Activated T-helper 1 cell treated with Interleukin-2 at 50 U/mL for 16 hours (primary cell): Measurements from ENCODE around the gene COL8A2.
A peak's percentile ranks its signal among the peaks of the same experiment; 100 is the strongest.
"Not testable (repeated sequence)": the region's sequence is repeated elsewhere in the genome, so short reads cannot be mapped to it uniquely, and the experiment has no call there.

ENCODE experiments used
- DNase-seq: peaks from one replicate; pipeline ENCODE4 v3.0.0-alpha.2; 2020; ENCODE audit warnings: low read depth

The COL8A2 gene

DNA sequence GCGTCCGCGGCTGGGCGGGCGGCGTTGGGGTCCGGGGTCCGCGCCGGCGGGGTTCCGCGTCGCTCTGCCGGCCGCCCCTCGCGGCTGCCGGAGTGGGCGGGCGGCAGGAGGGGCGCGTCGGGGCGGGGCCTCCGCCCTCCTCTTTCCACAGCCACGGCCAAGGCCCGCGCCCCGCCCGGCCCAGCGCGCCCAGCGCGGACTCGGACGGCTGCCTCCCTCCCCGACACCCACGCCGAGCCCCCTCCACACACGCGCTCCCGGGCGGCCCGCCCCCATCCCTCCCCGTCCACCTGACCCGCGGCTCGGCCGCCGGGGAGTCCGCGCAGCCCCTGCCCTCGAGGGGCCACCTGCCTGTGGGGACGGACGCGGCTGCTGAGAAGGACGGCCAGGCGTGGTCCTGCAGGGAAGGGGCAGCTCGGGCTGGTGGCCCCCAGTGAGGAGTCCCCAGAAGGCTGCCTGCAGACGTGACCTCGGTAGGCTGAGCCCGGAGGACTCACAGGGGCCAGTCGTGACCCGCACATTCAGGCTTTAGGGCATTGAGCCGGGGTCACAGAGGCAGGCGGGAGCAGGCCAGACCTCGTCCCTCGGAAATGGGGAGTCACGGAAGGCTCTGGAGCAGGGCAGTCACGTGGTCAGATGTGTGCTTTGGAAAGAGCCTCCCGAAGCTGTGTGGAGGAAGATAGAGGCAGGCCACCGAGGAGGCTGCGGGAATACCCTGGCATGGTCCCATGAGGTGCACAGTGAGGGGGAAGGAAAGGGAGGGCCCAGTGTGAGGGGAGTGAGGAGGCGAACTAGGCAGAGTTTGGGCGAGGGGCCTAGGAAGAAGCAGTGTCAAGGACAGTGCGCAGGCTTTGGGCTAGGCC, at the start of gene COL8A2:
COL8A2 (minus strand) TSS at position 94 of the 863 bp plus-strand sequence. CDS start 24,980 bp downstream, outside the sequence.
- DNase-seq = no peak

- no peak for DNase-seq
Observed at GRCh38 chr1:36174713-36175112, 49.7 kb upstream of the COL8A2 start.

DNA sequence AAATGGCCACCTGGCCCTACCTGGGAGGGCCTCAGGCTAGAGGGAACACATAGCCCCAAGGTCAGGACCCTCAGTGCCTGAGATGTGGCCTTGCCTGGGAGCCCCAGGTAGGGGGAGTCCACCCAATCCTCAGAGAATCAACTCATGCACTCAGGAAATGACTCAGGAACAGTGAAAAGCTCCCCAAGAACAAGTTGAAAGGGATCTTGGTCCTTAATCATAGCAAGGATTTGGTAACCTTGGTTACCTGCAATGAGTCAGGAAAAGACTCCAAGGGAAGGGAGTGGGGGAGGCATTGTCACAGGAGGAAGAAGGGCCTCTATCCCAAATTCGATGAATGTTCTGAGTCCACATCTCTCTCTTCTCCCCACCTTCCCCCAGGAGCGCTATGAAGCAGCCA, 48.0 kb upstream of the COL8A2 start:
- no peak for DNase-seq

- DNase-seq = no peak
Observed at GRCh38 chr1:36172017-36172747, 47.2 kb upstream of the COL8A2 start.

DNA sequence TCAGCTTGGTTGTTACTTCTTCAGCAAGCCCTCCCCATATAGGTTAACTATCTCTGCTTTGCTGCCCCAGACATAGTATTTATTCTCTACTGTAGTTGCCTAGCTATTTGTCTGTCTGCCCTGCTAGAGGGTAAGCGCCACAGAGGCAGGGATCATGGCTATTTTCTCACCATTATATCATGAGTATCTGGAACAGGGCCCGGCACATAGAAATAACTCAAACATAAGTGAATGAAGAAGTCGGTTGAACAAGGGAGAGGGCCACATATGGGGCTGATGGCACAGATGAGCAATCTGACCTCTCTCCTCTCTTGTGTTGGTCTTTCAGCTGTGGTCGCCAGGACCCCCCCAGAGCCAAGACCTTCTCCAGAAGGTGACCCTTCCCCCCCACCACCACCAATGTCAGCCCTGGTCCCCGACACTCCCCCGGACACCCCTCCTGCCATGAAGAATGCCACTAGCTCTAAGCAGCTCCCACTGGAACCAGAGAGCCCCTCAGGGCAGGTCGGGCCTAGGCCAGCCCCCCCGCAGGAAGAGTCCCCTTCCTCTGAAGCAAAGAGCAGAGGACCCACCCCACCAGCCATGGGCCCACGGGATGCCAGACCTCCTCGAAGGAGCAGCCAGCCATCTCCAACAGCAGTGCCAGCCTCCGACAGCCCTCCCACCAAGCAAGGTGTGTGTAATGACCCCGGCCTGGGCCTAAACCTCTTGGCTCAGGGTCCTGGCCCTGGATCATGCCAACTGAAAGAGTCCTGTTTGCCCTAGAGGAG, 45.8 kb upstream of the COL8A2 start:
- DNase-seq = no peak

- DNase-seq = no peak
Observed at GRCh38 chr1:36168514-36168913, 43.5 kb upstream of the COL8A2 start.

- DNase-seq = no peak
Observed at GRCh38 chr1:36166938-36167905, 42.2 kb upstream of the COL8A2 start.

- DNase-seq = no peak
Observed at GRCh38 chr1:36166136-36166535, 41.1 kb upstream of the COL8A2 start.

GRCh38 chr1:36165145-36165544, 40.1 kb upstream of the COL8A2 start:
- DNase-seq = no peak

GRCh38 chr1:36164361-36164760, 39.3 kb upstream of the COL8A2 start:
- DNase-seq = no peak

- no peak for DNase-seq
Observed at GRCh38 chr1:36163426-36163825, 38.4 kb upstream of the COL8A2 start.

GRCh38 chr1:36162680-36163239, 37.7 kb upstream of the COL8A2 start:
- no peak for DNase-seq

GRCh38 chr1:36161641-36162531, 36.9 kb upstream of the COL8A2 start:
- peak; percentile 39 for DNase-seq

DNA sequence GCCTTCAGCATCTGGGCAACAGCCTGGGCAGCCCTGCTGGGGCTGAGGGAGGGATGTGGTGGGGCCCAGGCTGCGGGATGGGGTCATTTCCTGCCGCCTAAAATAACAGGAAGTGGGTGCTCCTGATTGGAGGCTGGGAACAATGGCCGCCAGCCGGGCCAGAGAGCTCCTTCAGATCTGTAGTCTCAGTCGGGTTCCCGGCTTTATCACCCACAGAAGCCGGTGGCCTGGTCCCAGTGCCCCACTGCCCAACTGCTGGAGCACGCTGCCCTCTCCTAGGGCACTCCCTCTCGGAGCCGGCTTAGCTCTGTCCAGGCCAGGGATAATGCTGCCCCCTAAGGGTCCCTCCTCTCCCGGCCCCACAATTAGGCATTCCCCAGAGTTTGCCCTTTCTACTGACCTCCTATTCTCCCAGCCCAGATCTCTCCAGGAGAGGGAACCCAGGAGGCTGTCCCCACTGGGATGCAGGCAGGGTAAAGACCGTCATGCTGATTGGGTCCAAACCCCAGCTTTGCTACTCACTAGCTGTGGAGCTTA, 36.0 kb upstream of the COL8A2 start:
- peak; percentile 65 for DNase-seq

GRCh38 chr1:36160388-36160948, 35.4 kb upstream of the COL8A2 start:
- DNase-seq = no peak

DNA sequence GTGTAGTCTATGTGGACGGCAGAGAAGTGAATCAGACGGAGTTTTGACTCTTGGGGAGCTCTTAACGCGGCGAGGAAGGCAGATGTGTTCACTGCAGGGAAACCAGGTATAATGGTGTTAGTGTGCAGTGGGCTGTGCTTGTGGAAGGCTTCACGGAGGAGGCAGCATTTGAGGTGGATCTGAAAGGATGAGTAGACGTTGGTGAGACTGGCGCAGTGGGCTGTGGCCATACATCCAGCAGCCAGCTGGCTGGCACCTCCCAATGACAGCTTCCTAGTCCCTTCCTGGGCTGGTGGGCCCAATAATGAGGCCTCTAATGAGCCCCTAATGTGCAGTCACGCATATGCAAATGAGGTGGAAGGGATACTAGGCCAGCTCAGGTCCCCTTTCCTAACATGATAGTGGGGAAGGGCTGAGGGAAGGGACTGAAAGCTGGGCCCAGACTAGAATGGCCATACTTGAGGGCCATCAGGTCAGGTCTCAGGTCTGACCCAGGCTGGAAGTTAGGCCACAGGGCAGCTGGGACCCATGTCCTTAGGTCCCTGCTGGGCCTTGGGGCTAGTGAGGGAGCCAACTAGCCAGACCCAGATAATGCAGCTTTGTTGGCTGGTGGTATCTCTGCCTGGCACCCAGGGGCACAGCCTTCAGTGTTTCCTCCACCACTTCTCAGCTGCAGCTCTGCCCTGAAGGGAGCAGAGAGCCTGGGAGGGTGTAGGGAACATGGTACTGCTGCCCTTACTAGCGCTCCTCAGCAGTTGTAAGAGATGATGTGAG, 34.8 kb upstream of the COL8A2 start:
- DNase-seq = no peak

DNA sequence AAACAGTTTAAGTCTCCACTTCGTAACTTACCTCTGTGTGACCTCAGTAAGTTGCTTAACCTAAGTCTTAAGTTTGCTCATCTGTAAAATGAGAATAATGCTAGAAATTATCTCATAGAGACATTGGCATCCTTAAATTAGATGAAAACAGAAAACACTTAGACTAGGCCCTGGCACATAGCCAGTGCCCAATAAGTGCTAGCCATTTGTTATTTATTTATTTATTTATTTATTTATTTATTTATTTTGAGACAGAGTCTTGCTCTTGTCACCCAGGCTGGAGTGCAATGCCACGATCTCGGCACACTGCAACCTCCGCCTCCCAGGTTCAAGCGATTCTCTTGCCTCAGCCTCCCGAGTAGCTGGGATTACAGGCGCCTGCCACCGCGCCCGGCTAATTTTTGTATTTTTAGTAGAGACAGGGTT, 33.8 kb upstream of the COL8A2 start:
- DNase-seq = not testable (repeated sequence)
